GM19351 (cell line): Measurements from ENCODE around the gene LCN9.
"Not testable (repeated sequence)": the region's sequence is repeated elsewhere in the genome, so short reads cannot be mapped to it uniquely, and the experiment has no call there.

Experiments used
- ATAC-seq: cut with Tn5 transposase; IDR thresholded peaks from one replicate; pipeline ENCODE4 v1.9.1; 2021; ENCODE audit warnings: mild to moderate bottlenecking, moderate library complexity; ENCODE audit not compliant: unreplicated experiment

LCN9 gene

DNA sequence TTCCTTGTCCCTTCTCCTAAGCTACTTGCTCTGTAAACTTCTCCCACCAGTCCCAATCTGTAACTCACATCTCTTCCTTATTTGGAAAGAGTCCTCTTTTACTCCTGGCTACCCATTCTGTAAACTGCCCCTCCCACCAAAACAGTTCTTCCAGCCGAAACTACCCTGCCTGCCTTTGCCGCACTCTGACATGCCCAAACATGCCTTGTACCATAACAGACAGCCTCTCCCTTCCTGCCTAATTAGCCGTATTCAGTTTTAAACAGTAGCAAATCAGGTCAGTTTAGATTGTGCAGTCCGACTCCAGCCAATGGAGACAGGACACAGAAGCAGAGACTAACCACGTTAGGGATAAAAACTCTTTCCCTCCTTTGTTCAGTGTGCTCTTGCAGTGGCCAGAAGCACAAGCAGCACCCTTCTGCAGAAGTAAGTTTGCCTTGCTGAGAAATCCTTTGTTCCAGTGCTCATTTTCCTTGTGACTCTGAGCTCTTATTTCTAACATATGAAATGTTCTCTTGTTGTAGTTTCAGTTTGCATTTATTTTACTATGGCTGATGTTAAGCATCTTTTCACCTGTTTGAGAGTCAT, 18.4 kb upstream of the LCN9 start:
- no peak for ATAC-seq

DNA sequence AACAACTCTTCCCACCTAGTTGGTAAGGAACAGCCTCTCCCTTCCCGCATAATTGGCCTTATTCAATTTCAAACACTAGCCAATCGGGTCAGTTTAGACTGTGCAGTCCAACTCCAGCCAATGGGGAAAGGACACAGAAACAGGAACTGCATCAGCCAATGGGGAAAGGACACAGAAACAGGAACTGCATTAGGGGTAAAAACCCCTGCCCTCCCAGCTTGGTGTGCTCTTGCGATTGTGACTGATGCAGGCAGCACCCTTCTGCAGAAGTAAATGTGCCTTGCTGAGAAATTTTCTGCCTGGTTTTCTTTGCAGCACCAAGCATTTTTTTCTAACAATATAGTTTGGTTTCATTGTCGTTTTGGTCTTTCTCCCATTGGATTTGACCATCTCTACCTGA, 15.2 kb upstream of the LCN9 start:
- no peak for ATAC-seq

DNA sequence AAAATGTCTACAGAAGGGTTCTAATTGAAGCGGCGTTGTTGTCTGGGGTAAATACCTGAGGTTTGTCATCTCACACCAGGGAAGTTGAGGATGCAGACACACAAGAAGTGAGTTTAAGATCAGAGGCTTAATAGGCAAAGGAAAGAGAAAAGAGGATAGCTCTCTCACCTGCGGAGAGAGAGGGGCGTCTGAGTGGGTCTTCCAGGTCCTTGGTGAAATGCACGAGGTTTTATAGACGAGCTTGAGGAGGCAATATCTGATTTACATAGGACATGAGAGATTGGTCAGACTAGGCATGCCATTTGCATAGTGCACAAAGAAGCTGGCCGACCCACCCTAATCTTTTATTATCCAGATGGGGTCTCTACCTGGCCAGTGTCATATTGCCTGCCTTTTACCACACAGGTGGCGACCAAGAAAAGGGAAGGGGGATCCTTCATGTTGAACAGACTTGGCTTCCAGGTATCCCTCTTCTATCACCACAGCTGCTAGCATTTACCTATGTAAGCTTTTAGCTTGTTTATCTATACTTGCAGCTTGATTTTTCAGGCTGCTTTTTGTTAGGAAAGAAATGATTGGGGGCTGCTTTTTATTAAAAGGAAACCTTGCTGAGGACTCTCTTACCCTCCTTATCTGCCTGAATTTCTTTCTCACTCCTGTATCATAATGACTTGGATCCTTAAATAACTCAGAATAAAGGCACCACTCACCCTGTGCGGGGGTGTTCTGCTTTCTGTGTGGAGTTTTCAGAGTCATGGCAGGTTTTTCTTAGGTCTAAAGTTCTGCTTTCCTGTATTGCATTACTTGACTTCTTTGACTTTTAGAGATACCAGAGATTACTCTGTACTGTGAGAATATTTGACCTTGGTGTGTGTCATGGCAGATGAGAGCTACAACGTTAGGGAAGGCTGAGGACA, 14.4 kb upstream of the LCN9 start:
- ATAC-seq: no peak

DNA sequence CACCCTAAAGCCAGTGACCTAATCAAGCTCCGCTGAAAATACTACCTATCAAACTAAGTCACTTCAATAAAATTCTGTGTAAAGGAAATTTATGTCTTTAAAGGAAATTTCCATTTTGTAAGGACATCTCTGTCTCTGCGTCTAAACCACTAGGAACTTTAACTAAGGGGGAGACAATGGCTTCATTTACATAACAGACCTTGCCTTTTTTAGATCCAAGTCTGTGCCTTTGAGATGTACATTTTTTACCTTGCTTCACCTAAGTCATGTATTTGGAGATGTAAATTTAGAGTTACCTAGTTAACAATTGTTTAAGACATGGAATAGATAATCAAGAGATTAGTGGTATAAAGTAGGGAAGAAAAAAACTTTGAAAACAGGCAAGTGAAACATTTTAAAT, 13.6 kb upstream of the LCN9 start:
- ATAC-seq: no peak

DNA sequence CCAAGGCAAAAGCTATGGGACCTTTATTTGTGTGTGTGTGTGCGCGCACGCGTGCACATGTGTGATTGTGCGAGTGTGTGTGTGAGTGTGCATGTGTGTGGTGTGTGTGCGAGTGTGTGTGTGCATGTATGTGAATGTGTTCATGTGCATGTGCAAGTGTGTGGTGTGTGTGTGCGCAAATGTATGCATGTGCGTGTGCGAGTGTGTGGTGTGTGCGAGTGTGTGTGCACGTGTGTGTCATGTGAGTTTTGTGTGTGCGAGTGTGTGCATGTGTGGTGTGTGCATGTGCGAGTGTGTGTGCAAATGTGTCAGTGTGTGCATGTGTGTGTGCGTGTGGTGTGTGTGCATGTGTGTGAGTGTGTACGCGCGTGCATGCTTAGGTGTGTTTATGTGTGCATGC, 12.7 kb upstream of the LCN9 start:
- ATAC-seq: no peak

DNA sequence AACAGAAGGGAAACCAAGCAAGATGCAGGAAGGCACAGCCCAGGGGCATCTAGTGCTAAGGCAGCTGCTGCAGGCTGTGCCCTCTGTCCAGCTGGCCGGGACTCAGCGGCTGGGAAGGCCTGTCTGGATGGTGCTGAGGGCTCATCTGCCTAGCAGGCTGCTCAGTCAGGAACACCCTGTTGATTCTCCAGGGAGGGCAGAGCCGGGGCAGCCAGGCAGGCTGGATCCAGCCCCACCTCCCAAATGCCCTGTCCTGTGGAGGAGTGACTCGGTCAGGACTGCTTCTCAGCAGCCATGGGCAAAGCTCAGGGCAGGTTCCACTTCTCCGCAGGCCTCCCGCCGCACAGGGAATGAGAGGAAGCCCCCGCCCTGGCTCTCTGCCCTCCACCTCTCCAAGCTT, 7.8 kb upstream of the LCN9 start:
- ATAC-seq: no peak

DNA sequence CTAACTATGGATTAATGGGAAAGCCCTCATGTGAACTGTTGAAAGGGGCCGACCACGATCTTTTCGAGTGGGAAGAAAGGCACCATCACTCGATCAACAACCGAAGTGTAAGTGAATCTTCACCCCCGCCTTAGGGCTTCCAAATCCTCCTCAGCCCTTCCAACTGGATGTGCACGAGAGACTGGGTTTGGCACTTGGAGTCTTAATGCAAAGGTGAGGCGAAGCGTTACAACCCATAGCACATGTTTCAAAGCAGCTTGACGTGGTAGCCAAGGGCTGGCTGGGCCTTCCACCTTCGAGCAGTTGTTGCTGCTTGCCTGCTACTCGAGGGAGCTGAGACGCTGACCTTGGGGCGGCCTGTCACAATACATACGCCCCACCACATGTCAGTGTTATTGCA, 5.7 kb upstream of the LCN9 start:
- ATAC-seq: no peak

DNA sequence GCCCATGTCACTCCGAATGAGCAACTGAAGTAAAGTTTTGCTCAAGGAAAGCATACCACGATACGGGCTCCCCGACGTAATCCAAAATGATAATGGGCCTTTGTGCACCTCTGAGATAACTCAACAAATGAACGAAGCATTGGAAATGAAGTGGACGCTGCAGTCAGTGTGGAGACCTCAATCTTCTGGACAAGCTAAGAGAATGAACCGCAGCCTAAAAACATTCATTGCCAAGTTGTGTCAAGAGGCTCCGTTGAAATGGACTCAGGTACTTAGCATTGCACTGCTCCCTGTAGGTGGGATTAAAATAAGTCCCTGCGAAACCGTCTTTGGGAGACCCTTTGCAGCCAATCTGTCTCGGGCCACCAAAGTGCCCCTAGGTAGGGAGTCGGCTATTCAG, 3.9 kb upstream of the LCN9 start:
- ATAC-seq: no peak

DNA sequence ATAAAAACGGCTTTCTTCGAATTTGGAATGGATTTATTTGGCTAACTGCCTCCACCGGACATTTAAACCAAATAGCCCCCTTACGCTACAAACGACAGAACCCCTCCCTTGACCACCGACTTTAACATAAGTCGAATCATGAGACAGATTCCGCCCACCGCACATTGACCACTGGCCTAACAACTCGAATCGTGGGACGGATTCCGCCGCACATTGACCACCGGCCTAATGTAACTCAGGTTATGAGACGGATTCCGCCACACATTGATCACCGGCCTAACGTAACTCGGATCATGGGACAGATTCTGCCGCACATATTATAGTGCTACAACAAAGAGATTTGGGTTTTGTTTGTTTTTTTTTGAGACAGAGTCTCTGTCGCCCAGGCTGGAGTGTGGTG, 2.7 kb upstream of the LCN9 start:
- ATAC-seq: no peak

DNA sequence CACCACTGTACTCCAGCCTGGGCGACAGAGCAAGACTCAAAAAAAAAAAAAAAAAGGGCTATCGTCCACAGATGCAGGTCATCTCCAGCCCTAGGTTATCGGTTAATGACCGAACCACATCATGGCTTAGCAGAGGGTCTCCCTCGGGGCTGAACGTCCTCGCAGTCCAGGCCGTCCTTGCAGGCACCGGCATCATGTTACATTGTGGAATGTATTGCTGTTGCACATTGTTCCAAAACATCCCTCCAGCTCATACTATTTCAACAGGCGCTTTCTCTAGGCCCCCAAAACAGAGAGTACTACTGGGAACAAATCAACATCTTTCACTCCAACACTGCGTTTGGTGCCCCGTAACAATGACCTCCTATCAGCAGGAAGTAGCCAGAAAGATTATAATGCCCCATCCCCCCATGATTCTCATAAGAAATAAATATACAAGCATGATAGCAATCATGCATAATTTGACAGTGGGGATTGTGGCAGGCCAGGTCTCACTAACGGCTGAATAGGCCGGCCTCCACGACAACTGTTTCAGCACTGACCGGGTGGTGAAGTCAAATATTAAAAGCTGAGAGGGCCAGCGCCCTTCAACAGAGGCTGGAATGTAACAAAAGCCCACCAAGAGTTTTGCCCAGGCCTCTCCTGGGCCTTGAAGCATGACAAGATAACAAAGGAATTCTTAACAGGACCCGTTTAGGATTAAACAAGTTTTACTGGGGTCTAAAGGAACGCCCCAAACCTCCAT, 1.1 kb upstream of the LCN9 start:
- no peak for ATAC-seq

DNA sequence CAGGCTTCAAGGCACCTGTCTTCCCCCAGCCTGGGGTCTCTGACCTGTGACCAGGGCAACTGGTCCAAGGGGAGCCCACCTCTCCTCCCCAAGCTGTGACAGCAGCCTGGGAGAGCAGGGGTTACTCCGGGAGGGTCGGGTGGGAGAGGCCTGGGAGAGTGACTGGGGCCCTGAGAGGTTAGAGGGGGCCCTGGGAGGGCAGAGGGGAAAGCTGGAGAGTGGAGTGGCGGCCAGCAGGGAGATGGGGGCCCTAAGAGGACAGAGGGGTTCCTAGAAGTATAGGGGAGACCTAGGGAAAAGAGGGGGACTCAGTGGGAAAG, 302 bp downstream of the LCN9 start:
- no peak for ATAC-seq

DNA sequence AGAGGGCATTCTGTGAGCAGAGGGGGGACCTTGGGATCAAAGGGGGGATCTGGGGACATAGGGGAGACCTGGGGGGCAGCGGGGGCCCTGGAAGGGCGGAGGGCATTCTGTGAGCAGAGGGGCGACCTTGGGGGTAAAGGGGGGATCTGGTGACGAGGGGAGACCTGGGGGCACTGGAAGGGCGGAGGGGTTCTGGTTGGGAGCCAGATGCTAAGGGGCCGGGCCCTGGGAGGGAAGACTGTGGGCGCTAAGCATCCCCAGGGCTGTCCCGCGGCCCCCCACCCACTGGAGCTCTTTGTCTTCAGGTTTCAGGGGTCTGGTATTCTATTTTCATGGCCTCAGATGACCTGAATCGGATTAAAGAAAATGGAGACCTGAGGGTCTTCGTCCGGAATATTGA, 748 bp downstream of the LCN9 start:
- no peak for ATAC-seq

DNA sequence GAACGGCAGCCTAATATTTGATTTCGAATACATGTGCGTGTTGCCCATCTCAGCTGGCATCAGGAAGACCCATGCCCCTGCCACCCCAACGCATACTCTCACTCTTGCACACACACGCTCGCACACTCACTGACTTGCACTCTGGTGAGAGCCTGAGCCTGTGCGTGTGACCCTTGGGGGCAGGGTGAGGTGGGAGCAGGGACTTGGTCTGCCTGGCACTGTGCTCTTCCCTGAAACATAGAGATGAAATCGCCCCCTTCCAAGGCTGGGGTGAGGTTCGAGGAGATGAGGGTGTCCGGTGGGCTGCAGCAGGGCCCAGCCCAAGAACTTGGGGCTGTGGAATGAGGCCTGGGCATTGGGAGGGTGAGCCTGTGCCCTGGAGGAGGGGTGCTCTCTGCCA, 1.2 kb downstream of the LCN9 start:
- ATAC-seq: no peak

DNA sequence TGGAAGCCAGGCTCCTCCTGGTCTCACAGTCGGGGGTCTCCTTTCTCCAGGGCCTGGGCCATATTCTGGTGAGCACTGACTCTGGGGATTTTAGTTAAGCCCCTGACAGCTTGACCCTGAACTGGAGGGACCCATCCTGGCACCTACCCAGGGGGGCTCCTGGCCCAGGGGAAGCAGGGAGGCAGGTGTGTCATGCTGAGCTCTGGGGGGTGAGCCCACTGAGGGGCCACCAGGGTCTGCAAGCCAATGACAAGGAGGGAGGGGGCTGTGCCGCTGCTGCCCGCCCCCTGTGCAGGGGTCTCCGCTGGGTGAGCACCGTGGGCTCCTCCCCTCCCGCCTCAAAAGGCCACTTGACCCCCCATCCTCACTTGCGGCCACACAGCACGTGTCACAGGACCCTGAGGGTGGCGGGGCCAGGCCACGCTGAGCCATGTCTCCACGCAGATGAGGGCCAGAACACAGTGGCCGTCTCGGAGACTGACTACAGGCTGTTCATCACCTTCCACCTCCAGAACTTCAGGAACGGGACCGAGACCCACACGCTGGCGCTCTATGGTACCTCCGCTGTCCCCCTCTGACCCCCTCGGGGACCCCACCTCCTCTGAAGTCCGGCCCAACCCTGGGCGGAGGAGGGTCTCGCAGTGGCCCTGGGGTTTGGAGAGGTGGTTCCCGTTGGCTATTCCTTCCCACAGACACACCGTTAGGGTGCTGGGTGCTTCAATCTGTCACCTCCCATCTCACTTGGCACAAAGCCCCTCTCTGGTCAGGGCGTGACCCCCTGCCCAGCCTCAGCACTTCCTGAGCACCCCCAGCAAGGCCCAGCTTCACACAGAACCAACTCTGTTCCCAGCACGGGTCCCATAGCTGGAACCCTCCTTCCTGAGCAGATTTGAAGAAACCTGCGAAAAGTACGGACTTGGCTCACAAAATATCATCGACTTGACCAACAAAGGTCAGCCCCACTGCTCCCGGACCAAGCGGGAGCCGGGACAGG, 2.0 kb downstream of the LCN9 start:
- no peak for ATAC-seq

DNA sequence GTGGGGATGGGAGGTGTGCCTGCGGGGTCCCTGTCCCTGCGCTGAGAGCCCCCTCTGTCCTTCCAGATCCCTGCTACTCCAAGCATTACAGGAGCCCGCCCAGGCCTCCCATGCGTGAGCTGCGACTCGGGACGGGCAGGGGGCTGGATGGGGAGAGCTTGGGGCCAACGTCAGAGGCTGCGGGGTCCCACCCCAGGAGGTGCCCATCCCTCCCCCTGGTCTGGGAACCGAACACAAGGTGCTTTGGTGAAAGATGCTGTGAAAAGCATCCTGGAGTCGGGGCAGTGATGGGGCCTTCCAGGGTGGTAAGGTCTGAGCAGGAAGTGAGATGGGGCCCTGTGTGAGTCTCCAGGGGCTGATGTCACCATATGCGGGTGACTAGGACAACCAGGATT, 2.7 kb downstream of the LCN9 start:
- ATAC-seq: no peak

DNA sequence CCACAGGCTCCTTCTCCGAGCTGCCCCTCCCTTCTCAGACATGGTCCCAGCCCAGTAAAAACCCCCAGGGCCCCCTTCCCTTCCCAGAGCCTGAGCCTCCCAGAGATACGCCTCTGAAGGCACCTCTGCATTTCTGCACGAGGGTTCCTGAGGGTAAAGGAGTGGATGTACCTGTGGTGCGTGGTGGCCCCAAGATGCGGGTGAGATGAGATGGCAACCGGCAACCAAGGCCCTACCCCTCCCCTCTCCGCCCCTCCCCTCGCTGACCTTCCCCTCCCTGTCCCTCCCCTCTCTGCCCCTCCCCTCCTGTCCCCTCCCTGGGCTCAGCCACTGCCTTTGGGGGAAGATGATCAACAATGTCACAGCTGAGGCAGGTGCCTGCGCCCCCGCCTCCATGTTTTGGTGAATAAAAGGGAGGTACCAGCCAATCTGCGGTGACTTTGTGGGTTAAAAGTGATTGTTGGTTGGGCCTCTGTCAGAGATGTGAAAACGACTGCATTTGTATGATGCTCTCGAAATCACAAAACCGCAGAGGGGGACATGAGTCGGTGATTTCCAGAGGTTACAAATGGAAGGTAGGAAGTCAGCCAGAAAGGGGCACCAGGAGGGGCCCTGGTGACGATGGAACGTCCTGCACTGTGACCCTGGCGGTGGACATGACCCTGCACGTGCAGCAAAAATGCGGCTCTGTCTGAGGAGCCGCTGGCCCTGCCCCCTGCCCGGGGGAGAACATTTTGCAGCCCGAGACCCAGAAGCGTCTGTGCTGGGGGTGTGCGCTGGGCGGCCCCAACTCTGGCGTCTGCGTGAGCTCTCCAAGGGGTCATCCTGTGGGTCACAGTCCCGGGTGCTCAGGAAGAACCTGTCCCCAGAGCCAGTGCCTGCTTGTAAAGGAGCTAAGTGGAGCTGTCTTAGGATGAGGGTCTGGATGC, 3.7 kb downstream of the LCN9 start:
- ATAC-seq: no peak

DNA sequence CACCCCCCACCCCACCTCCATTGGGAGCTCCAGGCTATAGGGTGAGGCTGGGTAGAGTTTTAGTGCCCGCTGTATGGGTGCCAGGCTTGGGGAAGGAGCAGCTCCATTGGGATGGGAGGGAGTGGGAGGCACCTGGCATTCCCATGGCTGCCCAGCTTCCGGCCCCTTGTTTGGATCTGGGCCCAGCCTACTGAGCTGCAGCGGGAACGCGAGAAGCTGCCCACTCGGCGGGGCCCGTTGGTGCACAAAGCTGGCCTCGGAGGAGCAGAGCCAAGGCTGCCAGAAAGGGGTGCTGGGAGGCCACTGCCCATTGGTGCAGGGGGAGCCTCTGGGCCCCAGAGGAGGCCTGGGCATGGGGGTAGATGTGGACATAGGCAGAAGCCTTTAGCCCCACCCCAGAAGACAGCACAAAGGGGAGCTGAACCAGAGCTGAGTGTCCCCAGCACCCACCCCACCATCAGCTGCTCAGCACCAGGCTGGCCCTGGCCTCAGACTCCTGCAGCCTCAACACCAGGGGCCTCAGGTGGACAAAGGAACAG, 4.4 kb downstream of the LCN9 start:
- no peak for ATAC-seq

DNA sequence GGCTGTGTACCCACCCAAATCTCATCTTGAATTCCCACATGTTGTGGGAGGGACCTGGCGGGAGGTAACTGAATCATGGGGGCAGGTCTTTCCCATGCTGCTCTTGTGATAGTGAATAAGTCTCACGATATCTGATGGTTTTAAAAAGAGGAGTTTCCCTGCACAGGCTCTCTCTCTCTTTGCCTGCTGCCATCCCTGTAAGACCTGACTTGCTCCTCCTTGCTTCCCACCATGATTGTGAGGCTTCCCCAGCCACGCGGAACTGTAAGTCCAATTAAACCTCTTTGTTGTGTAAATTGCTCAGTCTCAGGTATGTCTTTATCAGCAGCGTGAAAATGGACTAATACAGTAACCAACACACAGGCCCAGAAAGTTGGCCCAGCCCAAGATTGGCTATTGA, 5.9 kb downstream of the LCN9 start:
- not testable (repeated sequence) for ATAC-seq

DNA sequence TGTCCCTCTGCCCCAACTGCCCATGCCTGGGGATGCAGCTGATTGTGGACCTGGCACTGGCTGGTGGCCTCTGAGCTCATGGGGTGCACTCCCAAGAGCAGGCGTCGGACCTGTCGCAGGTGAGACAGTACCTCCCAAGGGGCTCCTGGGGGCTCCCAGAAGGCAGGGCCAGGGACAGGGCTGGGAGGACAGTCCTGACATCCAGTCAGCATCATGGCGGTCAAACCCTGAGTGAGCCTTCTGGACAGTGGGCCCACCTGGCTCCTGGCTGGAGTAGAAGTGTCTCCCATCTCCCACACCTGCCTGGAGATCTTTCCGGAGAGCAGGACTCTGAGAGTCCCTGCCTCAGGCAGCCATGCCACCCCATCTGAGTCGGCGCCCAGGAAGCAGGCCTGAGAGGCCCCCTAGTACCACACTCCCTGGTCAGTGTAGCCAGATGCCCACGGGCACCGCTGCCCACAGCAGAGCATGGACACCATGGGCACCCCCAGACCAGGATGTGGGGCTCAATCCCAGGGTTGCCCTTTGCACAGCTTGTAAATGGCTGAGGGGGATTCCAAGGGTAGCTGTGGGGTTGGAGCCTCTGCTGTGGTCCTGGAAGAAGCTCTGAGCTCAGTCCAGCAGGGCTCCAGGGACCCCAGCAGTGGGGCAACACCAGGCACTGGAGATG, 6.6 kb downstream of the LCN9 start:
- ATAC-seq: no peak
